Stimulated activated CD8-positive, alpha-beta memory T cell treated with anti-CD3 and anti-CD28 coated beads, Interleukin-2, amount 100 ng/mL, for 48 hours (primary cell): ENCODE measurements around the gene ATRNL1.
"Not testable (repeated sequence)": the region's sequence is repeated elsewhere in the genome, so short reads cannot be mapped to it uniquely, and the experiment has no call there.

ENCODE experiments used
- DNase-seq, 2 donors: peaks; one replicate each; pipeline ENCODE4 v3.0.0-alpha.2; 2020; ENCODE audit warnings: low read depth in 2 of 2

Gene ATRNL1

GRCh38 chr10:115422624-115423023, 329.5 kb downstream of the ATRNL1 start:
- DNase-seq: no peak

- DNase-seq: no peak
These were observed 334.4 kb downstream of the ATRNL1 start for GRCh38 chr10:115427611-115428010.

- DNase-seq: no peak
These were observed 339.1 kb downstream of the ATRNL1 start for GRCh38 chr10:115432188-115432819.

- DNase-seq: no peak
These were observed 343.8 kb downstream of the ATRNL1 start for GRCh38 chr10:115436999-115437398.

GRCh38 chr10:115441907-115442545, 348.9 kb downstream of the ATRNL1 start:
- no peak for DNase-seq

GRCh38 chr10:115456812-115457211, 363.6 kb downstream of the ATRNL1 start:
- no peak for DNase-seq

GRCh38 chr10:115483294-115483693, 390.1 kb downstream of the ATRNL1 start:
- no peak for DNase-seq

- DNase-seq: no peak
These were observed 398.5 kb downstream of the ATRNL1 start for GRCh38 chr10:115491526-115492140.

GRCh38 chr10:115503546-115503945, 410.4 kb downstream of the ATRNL1 start:
- no peak for DNase-seq

GRCh38 chr10:115514895-115515294, 421.7 kb downstream of the ATRNL1 start:
- no peak for DNase-seq

- no peak for DNase-seq
These were observed 432.0 kb downstream of the ATRNL1 start for GRCh38 chr10:115525141-115525540.

GRCh38 chr10:115527682-115528081, 434.5 kb downstream of the ATRNL1 start:
- not testable (repeated sequence) for DNase-seq

GRCh38 chr10:115536401-115536800, 443.2 kb downstream of the ATRNL1 start:
- DNase-seq: not testable (repeated sequence)

GRCh38 chr10:115539142-115539762, 446.1 kb downstream of the ATRNL1 start:
- DNase-seq: no peak

GRCh38 chr10:115555887-115556402, 462.8 kb downstream of the ATRNL1 start:
- no peak for DNase-seq

- DNase-seq: no peak
These were observed 465.1 kb downstream of the ATRNL1 start for GRCh38 chr10:115558252-115558651.

- no peak for DNase-seq
These were observed 473.7 kb downstream of the ATRNL1 start for GRCh38 chr10:115566867-115567266.

- no peak for DNase-seq
These were observed 479.7 kb downstream of the ATRNL1 start for GRCh38 chr10:115572740-115573455.

GRCh38 chr10:115580239-115580638, 487.1 kb downstream of the ATRNL1 start:
- DNase-seq: no peak

GRCh38 chr10:115593060-115593459, 499.9 kb downstream of the ATRNL1 start:
- no peak for DNase-seq

GRCh38 chr10:115604627-115605026, 511.5 kb downstream of the ATRNL1 start:
- no peak for DNase-seq

GRCh38 chr10:115606086-115606485, 512.9 kb downstream of the ATRNL1 start:
- DNase-seq: no peak
